ENCODE results near the gene DNAJA2.

The DNAJA2 gene

DNA sequence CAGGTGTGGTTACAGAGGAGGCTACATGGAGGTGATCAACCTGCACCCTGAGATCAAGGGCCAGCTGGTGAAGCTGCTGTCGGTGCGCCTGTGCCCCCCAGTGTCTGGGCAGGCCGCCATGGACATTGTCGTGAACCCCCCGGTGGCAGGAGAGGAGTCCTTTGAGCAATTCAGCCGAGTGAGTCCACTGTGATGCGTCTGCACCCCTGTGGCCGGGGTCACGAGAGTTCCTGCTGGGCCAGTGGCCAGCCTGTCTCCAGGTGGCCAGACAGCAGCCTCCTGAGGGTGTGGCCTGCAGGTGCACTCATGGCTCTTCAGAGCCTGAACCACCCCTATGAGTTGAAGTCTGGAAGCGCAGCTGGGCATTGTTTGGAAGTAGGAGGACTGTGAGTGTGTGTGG, 51.2 kb downstream of the DNAJA2 start (continued):
- TF ChIP-seq ZNF768 (tag by site-specific recombination; IDR thresholded peaks at IDR 0.05) (no peak), ZNF549 (tag by site-specific recombination; IDR thresholded peaks at IDR 0.05) (no peak)

DNA sequence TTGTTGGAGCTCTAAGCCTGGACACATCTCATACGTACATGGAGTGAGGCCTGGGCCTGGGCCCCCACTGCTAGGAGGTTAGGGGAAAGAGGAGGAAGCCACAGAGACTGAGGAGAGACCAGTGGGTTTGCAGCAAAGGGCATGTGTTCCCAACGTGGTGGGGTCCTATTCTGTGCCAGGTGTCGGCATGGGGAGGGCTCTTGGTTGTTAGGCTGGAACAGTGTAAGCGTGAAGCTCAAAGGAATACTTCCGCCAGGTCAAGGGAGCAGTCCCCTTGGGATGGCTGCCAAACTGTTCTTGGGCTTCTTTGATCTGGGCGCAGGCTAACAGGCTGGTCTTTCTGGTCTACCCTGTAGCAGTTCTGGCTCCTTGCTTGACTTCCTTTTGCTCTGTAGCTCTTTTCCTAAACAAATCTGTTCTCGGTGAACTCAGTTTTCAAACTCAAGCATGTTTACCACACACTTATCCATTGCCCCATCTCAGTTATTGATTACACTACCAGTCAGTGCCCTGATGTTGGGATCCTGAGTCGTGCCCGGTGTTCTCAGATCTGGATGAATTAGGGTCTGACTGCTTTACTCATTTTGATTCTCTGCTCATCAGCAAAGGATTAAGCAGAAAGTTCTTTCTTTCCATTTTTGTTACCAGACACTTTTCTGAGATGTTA, 52.9 kb downstream of the DNAJA2 start:
- no peak overlapping the region for H3K4me3 ChIP-seq (ENCODE audit: low read depth, low read length)
- H3K36me3 ChIP-seq (ENCODE audit: control insufficient read depth in 2 of 2, insufficient read depth in 1 of 2, low read length in 2 of 2), result peaks cover 10 to 69% of the 10 kb centered on the region in 2 experiments; a peak in 2 of 3 replicates
- no peak overlapping the region for H3K27ac ChIP-seq (ENCODE audit: extremely low read depth, low read depth, low read length)
- TF ChIP-seq ZFP37 (tag by site-specific recombination; IDR thresholded peaks at IDR 0.05), result no peak
- no peak for TF ChIP-seq ZNF530 (tag by site-specific recombination; IDR thresholded peaks at IDR 0.05; ENCODE audit: low read depth)
- no peak for TF ChIP-seq ZNF354C (tag by site-specific recombination; IDR thresholded peaks at IDR 0.05; ENCODE audit: borderline replicate concordance, low read depth)
- TF ChIP-seq ZNF580 (tag by site-specific recombination; IDR thresholded peaks at IDR 0.05), result no peak
- TF ChIP-seq ZNF23 (tag by site-specific recombination; IDR thresholded peaks at IDR 0.05; ENCODE audit: borderline replicate concordance), result no peak
- no peak for TF ChIP-seq ZNF660 (tag by site-specific recombination; IDR thresholded peaks at IDR 0.05)
- TF ChIP-seq ZNF416 (tag by site-specific recombination; IDR thresholded peaks at IDR 0.05), result no peak
- no peak for TF ChIP-seq ZNF394 (tag by site-specific recombination; IDR thresholded peaks at IDR 0.05; ENCODE audit: borderline replicate concordance)
- no peak for TF ChIP-seq SP3 (tag by site-specific recombination; IDR thresholded peaks at IDR 0.05)
- TF ChIP-seq, protein P1, sequence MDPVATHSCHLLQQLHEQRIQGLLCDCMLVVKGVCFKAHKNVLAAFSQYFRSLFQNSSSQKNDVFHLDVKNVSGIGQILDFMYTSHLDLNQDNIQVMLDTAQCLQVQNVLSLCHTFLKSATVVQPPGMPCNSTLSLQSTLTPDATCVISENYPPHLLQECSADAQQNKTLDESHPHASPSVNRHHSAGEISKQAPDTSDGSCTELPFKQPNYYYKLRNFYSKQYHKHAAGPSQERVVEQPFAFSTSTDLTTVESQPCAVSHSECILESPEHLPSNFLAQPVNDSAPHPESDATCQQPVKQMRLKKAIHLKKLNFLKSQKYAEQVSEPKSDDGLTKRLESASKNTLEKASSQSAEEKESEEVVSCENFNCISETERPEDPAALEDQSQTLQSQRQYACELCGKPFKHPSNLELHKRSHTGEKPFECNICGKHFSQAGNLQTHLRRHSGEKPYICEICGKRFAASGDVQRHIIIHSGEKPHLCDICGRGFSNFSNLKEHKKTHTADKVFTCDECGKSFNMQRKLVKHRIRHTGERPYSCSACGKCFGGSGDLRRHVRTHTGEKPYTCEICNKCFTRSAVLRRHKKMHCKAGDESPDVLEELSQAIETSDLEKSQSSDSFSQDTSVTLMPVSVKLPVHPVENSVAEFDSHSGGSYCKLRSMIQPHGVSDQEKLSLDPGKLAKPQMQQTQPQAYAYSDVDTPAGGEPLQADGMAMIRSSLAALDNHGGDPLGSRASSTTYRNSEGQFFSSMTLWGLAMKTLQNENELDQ (tag by site-specific recombination; IDR thresholded peaks at IDR 0.05; ENCODE audit: low read depth), result no peak
- no peak for TF ChIP-seq ZNF184 (tag by site-specific recombination; IDR thresholded peaks at IDR 0.05)
- no peak for TF ChIP-seq ZNF510 (tag by site-specific recombination; IDR thresholded peaks at IDR 0.05; ENCODE audit: insufficient replicate concordance)
- no peak for TF ChIP-seq KLF7 (tag by site-specific recombination; IDR thresholded peaks at IDR 0.05; ENCODE audit: borderline replicate concordance)
- no peak for TF ChIP-seq ZNF626 (tag by site-specific recombination; IDR thresholded peaks at IDR 0.05)
- no peaks in the 10 kb centered on the region for H3K9me3 ChIP-seq (ENCODE audit: control insufficient read depth, insufficient read depth, low read depth, low read length)
- no peaks in the 10 kb centered on the region for H3K4me1 ChIP-seq (ENCODE audit: control insufficient read depth, insufficient read depth, low read length)
- ChIA-PET POLR2A (no interaction called here), CTCF (interaction anchor here (1.9 kb wide), 1 partner anchor 9 kb away, joined by 9 read pairs; no protein-coding TSS in a partner anchor)

- no peak overlapping the region for H3K27ac ChIP-seq (ENCODE audit: extremely low read depth, low read depth, low read length)
- no peaks in the 10 kb centered on the region for H3K9me3 ChIP-seq (ENCODE audit: control insufficient read depth, insufficient read depth, low read depth, low read length)
- ChIA-PET POLR2A (no interaction called here), CTCF (interaction anchor here (0.6 to 0.7 kb wide), 2 partner anchors 11 to 43 kb away, joined by 3 to 4 read pairs; no protein-coding TSS in a partner anchor)
- H3K36me3 ChIP-seq (ENCODE audit: control insufficient read depth in 2 of 2, insufficient read depth in 1 of 2, low read length in 2 of 2), result peaks cover 11 to 72% of the 10 kb centered on the region in 2 experiments; a peak in 2 of 3 replicates
- TF ChIP-seq ZSCAN4 (tag by site-specific recombination; IDR thresholded peaks at IDR 0.05), result no peak
- TF ChIP-seq KLF9 (tag by site-specific recombination; IDR thresholded peaks at IDR 0.05; ENCODE audit: low read depth), result peak; percentile 52; the same call in 1 of the 2 replicates
- no peak for TF ChIP-seq SP2 (tag by site-specific recombination; IDR thresholded peaks at IDR 0.05)
- no peak overlapping the region for H3K4me3 ChIP-seq (ENCODE audit: low read depth, low read length)
- no peaks in the 10 kb centered on the region for H3K4me1 ChIP-seq (ENCODE audit: control insufficient read depth, insufficient read depth, low read length)
Measured at GRCh38 chr16:46918905-46919792, 54.3 kb downstream of the DNAJA2 start.

Data from HEK293 (cell line).